Fibroblast of skin of back (primary cell): Measurements from ENCODE around the gene OPN4.
A peak's percentile ranks its signal among the peaks of the same experiment; 100 is the strongest.

Experiments used
- DNase-seq: peaks from one replicate; pipeline ENCODE4 v3.0.0-alpha.2; 2013

Gene OPN4

DNA sequence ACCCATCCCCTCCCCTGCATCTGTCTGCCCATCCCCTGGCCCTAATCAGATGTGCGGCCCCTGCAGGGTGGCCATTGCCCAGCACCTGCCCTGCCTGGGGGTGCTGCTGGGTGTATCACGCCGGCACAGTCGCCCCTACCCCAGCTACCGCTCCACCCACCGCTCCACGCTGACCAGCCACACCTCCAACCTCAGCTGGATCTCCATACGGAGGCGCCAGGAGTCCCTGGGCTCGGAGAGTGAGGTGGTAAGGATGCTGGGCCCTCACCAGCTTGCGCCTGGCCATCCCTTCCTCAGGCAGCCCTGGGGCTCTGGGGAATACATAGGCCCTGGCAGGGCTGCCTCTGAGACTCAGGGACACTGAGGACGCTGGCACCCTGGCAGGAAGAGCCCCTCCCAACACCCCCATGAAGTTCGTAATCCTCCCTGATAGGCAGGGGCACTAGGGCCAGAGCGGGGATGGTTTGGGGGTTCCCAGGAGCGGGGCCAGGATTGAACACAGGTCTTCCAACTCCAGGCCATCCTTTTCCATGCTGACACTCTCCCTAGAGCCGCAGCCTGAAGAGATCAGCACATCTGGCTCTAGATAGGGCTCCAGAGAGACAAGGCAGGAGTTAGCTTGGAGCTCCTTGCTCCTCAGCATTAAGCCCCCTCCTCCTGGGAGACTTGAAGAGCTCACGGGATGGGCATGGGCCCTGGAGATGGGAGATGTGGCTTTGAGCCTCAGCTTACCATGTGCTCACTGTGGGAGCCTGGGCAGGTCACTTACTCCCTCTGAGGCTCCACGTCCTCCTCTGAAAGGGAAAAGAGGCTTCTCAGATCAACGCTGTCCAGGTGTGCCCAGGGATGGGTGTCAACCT lies 8.1 kb downstream of the OPN4 start:
- no peak for DNase-seq

DNA sequence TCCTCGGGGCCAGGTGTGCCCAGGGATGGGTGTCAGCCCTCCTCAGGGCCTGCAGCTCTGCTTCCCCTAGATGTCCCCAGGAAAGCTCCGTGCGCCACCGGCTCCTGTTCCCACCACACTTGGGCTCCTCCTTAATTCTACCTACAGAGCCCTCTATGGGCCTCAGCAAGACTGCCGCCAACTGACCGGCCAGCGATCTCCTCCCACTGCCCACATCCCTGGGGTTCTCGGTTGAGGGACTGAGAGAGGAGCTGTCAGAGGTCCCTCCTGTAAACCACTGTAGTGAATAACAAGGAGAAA lies 8.6 kb downstream of the OPN4 start:
- DNase-seq: no peak

DNA sequence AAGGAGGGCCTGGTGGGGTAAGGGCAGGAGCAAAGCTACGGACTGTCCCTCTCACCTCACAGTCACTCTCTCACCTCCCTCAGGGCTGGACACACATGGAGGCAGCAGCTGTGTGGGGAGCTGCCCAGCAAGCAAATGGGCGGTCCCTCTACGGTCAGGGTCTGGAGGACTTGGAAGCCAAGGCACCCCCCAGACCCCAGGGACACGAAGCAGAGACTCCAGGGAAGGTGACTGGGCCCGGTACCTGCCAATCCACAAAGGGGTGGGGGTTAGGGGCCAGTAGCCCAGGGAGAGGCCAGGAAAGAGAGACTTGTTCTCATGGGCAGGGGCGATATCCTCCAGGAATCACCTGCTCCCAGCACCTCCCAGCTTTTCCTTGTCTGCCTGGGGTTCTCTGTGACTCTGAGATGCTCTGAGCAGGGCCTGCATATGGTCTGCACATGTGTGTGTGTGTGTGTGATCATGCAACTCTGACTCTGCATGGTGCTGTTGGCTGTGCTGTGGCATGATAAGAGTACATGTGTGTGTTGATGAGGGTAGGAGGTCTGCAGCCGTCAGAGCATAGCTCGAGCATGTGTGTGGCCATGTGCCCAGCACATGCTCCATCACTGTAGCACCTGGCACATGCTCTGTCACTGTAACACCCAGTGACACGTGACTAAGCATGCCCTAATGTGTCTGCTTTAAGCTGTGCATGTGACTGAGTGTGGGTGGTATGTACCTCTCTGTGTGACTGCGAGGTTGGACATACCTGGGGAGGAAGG lies 9.4 kb downstream of the OPN4 start:
- no peak for DNase-seq

DNA sequence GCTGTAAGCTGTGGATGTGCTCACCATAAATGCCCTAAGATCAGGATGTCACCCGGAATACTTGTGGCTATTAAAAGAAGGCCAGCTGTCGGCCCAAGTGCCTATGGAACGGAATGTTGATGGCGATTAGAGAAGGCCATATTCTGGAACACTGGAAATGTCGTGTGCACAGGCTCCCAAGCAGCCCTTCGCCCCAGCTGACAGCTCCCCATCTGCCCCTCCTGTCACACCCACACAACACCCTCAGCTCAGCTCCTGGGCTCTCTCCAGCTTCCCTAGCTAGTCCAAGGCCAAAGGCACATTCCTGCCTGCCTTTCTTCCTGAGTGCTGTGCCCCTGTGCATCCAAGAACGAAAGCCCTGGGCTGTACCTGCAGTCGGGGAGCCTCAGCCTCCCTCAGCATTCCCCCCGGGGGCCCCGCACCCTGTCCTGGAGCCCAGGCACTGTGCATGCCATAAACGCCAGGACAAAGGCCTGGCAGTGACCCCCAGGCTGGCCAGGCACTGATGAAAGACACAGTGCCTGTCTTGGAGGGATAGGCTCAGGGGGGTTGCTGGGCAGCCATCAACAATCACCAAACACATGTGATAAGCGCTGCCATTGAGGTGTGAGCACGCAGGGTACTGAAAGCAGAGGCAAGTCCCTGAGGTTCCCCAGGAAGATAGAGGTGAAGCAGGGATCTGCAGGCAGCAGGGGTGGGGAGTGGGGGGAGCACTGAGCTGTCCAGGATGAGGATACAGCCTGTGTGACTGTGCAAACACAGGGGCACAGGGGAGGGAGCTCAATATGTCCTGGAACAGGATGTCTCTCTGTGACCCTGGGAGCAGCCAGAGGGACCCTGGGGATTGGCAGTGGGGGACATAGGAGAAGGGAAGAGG lies 10.2 kb downstream of the OPN4 start:
- no peak for DNase-seq

DNA sequence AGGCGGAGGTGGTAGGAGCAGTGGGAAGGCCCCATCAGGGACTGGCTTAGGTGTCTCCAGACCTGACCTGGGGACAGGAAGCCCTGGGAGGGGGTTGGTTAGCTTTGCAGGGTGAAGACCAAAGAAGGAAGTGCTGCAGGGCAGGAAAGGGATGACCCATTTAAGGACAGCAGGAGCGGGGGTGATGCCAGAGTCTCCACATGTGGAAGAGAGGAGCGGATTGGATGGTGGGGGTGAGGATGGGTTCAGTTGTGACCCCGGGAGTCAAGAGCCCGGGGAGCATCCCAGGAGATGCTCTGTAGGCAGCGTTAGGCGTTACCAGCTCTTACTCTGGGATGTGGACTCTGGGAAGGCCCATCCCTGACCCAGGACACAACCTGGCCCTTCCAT lies 10.9 kb downstream of the OPN4 start:
- DNase-seq: no peak

DNA sequence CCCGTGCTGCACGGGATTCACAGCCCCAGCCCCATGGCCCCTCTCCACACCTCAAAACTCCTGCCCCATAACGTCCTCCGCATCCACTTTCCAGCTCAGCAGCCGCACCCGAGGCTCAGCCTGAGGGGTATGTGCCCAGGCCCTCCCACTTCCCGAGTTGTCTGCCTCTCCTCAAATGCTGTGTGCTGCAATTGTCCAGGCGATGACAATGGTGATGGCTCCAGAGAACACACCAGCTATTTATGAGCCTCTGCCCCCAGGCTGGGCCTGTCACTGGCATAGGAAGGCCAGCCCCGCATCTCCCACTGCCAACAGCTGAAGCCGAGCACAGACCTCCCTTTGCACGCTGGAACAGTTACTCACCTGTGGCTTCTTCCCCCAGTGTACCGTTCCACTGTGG lies 11.5 kb downstream of the OPN4 start:
- no peak for DNase-seq

DNA sequence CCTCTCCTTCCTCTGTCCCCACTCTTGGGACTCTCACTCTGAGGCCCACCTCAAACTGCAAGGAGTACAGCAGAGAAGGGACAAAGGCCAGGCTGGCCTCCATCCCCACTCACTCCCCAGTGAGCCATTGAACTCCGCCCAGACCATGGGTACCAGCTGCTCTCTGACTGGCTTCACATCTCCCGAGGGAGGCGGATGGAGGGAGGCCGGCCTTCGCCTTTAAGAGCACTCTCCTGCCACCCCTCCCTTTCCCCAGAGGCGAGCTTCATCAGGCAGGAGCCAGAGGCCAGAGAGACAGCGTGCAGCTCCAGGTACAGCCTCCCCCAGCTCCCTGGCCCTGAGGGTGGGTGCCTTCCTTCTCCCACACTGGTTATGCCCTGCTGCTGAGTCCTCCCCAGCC lies 12.2 kb downstream of the OPN4 start:
- peak; percentile 36 for DNase-seq

DNA sequence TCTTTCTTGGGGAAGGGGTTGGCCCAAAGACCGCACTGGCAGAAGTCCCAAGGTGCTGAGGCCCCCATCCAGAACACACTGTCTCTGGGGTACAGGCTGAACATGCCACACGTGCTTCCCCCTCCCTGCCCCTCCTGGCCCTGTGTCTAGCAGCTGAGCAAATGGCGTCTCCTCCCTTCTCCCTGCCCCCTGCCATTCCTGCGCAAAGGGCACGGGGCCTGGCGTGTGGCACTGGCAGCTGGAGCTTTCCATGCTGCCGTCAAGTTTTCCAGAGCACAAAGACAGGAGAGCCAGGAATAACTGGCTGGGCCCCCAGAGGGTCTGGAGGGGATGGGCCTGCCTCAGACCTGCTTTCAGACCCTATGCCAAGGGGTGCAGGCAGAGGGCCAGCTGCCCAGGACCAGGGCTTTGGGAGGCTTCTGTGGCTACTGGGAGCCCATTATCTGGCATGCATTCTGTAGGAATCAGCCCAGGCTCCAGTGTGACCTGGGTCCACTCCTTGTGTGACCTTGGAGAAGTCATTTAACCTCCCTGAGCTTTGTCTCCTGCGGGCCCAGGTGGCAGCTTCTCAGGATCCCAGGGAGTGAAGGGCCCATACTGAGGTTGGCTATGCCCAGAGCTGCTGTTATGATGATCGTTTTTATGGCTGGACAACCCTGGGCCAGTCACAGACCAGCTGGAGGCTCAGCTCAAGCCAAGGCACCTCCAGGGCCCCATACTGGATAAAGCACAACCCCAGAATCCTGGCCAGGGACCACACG lies 13.3 kb downstream of the OPN4 start:
- no peak for DNase-seq

DNA sequence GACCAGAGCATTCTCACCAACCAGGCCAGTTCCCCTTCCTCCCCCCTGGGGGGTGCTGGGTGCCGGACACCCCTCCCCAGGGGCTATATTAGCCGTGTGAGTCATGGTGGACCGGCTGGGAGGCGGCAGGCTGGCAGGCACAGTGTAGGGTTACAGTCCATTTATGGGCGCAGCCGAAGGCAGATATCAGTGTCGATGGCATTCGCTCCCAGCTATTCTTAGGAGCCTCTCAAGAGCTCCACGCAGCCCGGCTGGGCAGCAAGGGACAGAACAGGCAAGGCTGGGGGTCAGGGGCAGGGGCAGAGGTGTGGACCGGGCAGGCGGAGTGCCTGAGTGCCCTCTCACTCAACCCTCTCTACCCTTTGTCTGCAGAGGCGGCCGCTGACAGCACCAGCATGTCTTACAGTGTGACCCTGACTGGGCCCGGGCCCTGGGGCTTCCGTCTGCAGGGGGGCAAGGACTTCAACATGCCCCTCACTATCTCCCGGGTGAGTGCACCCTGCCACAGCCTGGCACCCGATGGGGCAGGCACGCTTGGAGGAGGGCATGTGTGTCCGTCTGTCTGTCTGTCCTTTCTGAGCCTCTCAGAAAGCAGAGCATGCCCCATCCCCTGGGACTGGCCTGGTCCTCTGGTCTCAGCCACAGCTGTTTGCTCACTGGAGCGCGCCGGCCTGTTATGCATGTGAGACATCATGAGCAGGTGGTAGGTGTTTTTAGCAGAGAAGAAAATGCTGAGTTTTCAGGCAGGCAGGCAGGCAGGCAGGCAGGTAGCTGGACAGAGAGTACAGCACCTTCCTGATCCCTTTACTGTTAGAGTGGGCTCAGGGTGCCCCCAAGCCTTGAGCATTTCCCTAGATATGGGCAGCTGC lies 14.2 kb downstream of the OPN4 start, which contains the start of gene LDB3:
Gene LDB3, plus strand, starts transcription at position 215 of the 869 bp plus-strand sequence. Its CDS starts 181 bp downstream, at position 396.
- DNase-seq: peak; percentile 94

DNA sequence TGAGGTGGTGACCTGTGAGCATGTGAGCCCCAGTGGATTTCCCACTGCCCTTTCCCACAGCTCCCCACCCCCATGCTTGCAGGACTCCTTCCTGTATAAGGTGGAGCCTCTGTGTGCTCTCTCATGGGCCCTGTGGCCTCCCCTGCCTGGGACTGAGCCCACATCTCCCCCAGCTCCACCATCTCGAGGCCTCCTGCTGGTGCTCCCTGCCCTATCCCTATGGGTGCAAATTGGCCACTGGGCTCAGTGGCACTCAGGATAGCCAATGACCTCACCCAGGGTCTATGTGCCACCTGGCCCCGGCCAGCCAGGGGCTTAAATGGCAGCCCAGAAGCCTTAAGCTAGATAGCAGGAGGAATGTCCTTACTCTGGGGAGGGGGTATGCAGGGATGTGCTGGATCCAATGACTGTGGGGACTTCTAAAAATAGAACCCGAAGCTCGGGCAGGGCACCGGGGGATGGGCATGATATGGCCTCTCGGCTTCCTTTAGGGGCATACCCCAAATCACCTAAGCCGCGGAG lies 16.0 kb downstream of the OPN4 start:
- DNase-seq: no peak

DNA sequence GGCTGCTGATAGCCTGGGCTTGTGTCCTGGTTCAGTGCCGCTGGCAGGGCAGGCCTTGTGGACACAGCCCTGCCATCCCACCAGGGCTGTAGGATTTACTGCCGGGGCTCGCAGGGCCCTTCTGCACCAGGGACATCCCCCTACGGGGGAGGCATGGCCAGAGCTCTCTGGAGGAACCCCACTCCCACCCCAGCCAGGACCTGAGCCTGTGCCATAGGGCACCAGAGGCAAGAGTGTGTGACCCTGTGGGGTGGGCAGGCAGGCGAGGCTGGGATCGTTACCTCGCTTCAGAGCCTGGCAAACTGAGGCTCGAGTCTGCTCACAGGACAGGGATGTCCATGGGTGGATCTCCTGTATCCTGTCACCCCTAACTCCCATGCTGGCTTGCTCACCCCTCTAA lies 16.5 kb downstream of the OPN4 start:
- DNase-seq: no peak

DNA sequence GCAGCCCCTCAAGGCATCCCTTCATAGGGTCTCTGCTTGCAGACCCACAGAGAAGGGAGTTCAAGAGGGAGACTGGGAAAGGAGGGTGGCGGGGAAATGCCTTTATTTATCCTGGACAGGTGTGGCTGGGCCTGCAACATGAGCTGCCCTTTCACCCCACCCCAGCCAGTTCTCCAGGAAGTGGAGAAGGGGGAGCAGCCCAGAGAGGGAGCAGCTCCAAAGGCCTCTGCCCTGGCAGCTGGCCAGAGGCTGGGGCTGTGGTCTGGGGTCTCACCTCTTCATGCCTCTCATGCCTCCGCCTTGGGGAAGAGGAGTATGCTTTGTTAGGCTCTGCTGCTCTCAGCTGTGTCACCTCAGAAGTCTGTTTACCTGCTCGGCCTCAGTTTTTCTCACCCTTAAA lies 17.1 kb downstream of the OPN4 start:
- DNase-seq: no peak

DNA sequence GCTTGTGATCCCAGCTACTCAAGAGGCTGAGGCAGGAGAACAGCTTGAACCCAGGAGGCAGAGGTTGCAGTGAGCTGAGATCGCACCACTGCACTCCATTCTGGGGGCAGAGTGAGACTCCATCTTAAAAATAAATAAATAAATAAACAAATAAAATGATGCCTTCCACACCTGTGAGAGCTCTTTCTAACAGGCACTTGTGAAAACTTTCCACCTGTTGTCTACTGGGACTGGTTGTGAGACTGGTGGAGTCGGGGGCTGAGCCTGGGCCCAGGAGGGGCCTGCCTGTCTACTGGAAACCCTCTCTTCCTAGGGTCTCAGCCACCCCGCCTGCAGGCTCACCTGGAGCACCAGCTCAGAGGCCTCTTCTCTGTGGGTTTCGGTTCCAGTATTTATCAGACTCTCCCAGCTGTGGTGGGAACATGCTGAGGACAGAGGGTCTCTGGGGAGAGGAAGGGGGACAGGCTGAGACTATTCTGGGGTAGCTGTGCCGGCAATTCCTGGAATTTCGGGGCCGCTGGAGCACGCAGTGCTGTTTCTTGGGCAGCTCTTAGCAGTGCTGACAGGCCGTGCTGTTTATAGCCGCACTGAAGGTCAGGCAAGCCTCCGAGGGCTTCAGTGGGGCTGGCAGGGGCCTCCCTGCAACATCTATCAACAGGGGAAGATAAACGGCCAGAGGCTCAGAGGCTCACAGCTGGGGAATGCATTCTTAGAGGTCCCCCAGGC lies 17.8 kb downstream of the OPN4 start:
- DNase-seq: peak; percentile 35

DNA sequence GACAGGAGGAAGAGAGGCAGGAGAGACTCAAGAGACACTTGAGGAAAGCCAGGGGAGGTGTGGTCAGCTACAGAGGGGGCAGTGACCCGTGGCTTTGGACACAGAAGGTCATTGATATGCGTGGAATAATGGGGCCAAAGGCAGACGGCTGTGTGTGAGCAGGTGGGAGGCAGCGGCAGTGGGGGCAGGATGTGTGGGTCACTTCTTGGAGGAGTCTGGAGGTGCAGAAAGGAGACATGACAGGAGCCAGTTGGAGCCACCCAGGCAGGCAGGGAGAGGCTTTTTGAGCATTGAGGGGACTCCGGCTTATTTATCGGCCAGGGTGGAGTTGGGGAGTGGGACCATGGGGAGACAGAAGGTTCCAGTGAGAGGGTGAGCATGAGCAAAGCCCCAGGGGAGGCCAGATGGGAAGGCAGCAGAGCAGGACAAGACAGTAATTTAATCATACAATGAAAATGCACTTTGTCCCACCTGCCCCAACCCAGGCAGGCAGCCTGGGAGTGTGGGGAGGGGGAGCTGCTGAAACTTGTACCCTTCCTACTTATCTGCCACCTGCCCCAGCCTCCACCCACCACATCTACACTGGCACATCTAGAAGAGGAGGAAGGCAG lies 19.0 kb downstream of the OPN4 start:
- no peak for DNase-seq

DNA sequence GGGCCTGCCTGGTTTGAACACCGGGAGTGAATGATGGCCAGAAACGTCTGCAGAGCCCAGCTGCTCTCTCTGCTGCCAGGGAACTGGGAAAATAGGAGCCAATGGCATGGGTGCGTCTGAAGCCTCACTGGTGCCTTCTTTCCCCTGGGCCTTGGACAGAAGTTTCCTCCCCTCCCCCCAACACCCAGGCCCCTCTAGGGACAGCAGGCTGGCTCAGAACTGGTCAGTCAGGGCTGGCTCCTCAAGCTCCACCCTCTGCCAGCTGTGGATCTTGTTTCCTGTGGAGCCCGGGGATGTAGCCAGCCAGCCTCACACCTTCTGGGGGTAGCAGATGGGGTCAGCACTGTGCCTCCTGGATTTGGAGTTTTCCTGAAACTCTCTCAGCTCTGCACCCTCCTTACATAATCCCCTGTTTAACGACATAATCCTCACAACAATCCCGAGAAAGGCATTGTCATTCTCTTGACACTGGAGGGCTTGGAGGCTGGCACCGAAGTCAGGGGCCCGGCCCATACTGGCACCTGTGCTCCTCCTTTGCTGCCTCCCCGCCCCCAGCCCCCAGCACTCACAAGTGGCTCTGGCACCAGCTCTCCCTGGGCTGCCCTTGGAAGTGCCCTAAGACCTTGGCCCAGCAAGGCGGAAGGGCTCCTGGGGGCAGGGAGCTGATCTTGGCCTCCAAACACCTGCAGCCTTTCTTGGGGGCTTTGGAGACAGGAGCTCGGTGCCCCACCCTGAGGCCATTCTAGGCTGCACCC lies 19.7 kb downstream of the OPN4 start:
- no peak for DNase-seq

DNA sequence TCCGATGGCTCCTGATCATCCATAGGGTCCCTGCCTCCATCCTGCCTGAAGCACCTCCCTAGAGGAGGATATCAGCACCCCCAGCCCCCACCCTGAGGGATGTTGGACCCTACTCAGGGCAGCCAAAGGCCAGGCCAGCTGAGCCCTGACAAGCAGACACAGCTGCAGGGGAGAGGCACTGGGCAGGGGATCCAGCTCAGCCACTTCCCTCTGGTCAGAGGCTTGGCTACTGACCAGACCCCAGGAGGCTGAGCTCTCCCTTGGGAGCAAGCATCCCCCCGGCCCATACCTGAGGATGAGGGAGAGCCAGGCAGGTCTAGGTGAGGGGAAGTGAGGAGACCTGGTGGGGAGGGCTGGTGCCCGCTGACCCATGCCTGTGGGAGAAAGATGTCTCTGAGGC lies 20.6 kb downstream of the OPN4 start:
- no peak for DNase-seq

DNA sequence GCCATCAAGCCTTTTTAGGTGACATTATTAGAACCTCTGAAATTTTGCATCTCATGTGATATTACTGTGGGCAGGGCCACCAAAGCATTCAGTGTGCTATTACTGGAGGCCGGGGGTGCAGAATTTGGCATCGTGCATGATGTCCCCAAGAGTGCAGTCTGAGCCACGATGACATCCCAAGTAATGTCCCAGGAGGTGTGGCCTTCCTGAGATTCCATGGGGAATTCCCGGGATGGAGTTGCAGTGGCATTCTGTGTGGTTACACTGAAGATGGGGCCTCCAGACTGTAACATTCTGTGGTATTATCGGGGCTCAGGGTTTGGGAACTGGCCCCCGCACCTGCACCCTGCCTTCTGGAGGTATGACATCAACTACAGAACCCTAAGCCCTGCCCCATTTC lies 23.0 kb downstream of the OPN4 start:
- DNase-seq: no peak

DNA sequence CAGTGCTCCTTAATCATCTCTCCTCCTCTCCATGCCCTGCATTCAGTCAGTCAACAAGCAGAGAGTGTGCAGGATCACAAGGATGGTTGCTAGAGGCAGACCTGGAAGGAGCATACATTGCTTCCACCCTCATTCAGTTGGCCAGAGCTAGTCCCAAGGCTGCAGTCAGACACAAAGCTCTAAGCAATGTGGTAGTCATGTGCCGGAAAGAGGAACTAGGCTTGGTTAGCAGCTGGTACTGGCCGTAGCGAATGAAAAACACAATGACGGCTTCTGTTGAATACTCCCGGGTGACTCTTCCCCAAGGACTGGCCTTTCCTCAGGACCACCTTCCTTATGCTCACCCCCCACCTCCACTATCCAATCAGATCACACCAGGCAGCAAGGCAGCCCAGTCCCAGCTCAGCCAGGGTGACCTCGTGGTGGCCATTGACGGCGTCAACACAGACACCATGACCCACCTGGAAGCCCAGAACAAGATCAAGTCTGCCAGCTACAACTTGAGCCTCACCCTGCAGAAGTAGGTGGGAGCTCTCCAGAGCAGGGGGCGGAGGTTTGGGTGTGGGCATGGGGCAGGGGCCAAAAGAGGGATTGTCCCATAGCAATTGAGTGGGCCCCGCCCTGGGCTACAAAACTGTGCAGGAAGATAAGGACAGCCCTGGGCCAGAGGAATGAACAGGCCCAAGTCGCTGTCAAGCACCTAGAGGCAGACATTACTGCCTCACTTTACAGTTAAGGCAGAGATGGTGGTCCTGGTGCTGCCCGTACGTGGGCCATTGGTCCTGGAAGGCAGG lies 24.8 kb downstream of the OPN4 start:
- no peak for DNase-seq
